GM10266 (cell line): ENCODE results near the gene ZMIZ1.

Source experiments
- DNase-seq: peaks from one replicate; pipeline ENCODE4 v3.0.0; 2012; ENCODE audit errors: extremely low spot score
- CTCF ChIP-seq: IDR thresholded peaks from 2 replicates; pipeline ENCODE4 v1.5.1; 2012; ENCODE audit warnings: mild to moderate bottlenecking, low read depth; ENCODE audit not compliant: control insufficient read depth, insufficient read depth; ENCODE audit errors: missing control alignments

ZMIZ1 gene

DNA sequence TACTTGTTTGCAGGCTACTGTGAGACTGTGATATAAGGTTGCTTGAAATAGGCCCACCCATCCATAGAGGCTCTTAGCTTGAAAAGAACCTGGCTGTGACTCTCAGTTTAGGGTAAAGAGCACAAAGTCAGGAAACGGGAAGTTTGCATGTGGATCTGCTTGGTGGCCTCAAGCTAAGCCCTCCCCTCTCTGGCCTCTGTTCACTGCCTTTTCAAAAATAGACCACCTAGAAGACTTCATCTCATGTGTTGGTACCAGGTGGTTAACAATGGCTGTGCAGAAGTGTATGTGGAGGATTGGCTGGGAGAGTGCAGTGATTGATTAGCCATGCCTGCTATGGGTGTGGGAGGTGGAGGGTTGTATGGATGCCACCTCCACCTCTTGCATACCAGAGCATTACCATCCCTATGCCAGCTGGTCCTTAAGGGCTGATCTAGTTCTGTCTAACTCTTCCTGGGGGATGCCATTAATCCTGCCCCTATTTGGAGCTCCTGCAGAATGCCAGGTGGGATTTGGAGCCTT, 122.0 kb downstream of the ZMIZ1 start:
- no peak for TF ChIP-seq CTCF
- DNase-seq = no peak

GRCh38 chr10:79191951-79192676, 123.3 kb downstream of the ZMIZ1 start:
- DNase-seq = no peak
- TF ChIP-seq CTCF = no peak

DNA sequence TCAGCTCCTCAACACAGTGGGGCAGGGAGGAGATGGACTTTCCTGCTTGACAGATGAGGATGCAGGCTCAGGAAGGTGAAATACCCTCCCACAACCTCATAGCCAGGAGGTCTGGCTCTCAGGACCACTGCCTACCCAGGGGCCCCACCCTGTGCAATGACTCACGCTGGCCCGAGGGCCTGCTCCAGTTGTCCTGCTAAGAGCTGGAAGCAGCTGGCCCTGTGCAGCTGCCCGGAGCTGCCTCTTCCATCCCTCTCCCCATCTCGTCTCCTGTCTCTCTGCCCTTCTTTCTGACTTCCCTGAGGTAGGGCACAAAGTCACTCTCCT, 123.9 kb downstream of the ZMIZ1 start:
- TF ChIP-seq CTCF = no peak
- no peak for DNase-seq

DNA sequence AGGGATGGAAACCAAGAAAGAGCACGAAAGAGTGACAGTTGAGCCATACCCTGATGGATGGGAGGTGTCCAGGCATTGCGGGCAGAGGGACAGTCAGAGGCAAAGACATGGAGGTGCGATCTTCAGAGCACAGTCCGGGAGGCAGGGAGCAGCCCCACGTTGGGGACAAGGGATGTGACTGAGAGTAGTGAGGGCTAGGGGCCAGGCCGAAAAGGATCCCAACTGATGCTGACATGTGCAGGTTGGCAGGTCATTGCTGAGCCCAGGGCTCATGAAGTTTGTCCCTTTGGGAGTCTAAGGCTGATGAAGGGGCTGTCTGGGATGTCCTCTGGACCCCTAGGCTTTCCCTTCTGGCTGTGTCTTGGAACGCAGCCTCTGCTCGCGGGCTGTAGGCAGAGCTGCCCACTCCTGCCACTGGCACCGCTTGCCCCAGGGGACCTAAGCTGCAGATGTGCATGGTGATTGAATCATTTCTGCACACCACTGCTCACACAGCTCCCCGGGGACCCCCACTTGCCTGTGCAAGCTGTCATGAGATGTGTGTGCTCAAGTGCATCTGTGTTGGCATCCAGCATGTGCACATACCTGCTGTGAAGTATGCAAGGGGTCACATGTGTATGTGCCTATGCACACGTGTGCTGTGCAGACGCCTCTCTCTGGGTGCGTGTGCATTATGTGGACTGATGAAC, 125.1 kb downstream of the ZMIZ1 start:
- no peak for DNase-seq
- no peak for TF ChIP-seq CTCF

- TF ChIP-seq CTCF = peak; percentile 98
- peak; percentile 80 for DNase-seq
These were observed 126.5 kb downstream of the ZMIZ1 start for GRCh38 chr10:79195091-79195923.

DNA sequence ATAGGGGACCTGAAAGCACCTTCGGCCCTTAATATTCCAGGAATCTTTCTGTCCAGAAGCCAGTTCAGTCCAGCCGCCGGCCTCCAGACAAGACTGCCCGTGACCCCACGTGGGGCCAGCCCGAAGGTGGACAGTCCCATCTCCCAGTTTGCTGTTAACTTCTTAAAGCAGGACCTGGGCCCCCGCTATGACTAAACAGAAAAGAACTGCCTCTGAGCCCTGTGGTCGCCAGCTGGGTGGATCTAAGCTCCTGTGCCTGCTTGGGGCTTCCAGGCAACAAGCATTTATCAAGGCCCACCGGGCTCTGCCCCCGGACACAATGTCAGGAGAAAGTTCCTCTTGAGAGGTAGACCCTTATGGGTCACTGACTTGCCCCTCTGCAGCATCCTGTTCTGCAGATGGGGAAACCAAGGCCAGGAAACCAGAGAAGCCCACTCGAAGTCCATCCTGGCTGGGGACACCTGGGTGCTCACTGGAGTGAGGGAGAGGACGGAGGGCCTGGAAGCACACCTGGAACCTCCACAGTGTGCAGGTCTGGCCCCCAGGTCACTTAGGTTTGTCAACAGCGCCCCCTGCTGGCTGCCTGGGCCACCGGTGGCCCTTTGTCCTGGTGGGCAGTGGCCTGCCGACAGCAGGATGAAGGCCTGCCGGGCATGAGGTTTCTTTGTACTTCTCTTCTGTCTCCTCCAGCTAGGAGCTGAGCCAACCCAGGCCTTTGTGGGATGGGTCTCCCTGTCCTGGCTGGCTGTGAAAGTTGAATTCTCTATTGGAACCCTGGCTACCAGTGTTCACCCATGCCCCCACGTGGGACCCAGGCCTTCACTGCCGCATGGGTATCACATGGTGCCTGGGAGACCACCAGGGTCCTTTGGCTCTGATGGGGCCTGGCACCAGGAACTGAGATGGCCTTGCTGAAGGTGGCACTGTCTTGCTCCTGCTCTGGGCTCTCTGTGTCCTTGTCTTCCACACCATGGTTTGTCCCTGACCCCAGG, 128.0 kb downstream of the ZMIZ1 start:
- TF ChIP-seq CTCF = peak; percentile 96
- DNase-seq = peak; percentile 80
